T-cell (primary cell): Measurements from ENCODE around the gene CCDC157. TPM values are rescaled to one million over a fixed set of nuclear protein-coding genes. Genes with fewer than 3 reads are reported as not detected.
A peak's percentile ranks its signal among the peaks of the same experiment; 100 is the strongest.

Experiments used
- ATAC-seq, 4 experiments: fragments of 200-7000 bp in 3 of 4; fragments of 150-1000 bp in 1 of 4; cut with Tn5 transposase; replicated peaks in 1 of 4; 1 replicate in 3 of 4; 2 replicates in 1 of 4; pipeline ENCODE4 v1.10.0; 2021; ENCODE audit warnings: moderate library complexity in 3 of 4, mild to moderate bottlenecking in 2 of 4, moderate number of reproducible peaks in 1 of 4
- CTCF ChIA-PET, 2 donors: fragments of 300-600 bp; sonication (Branson Sonifier 250); formaldehyde crosslinking; loops; one replicate each; lab custom pipeline; 2022; ENCODE audit warnings: antibody characterized with exemption in 2 of 2; lab: Charles Lee
- POLR2A ChIA-PET, 2 donors: fragments of 300-600 bp; sonication (Branson Sonifier 250); formaldehyde crosslinking; loops; one replicate each; lab custom pipeline; 2022; ENCODE audit warnings: antibody characterized with exemption in 2 of 2; lab: Charles Lee
- DNase-seq, 35 experiments: peaks; one replicate each; pipeline versions ENCODE4 v3.0.0 to v3.0.0-alpha.2; 2013 to 2023
- H3K27ac ChIP-seq: one replicate; pipeline ENCODE4 v1.5.1; 2013; ENCODE audit warnings: low read length
- H3K27me3 ChIP-seq, 2 experiments: replicated peaks in 1 of 2; 1 replicate in 1 of 2; 2 replicates in 1 of 2; pipeline versions ENCODE4 v1.6.1 to v1.7.0; 2013; ENCODE audit warnings: low read length in 1 of 2, mixed read lengths in 1 of 2; ENCODE audit not compliant: control insufficient read depth in 2 of 2, insufficient read depth in 2 of 2; ENCODE audit errors: extremely low read depth in 1 of 2
- H3K36me3 ChIP-seq, 2 donors: 1 replicate in 1 of 2; 2 replicates in 1 of 2; pipeline versions ENCODE4 v1.6.1 to v1.7.0; 2013; ENCODE audit warnings: low read length in 1 of 2; ENCODE audit not compliant: control insufficient read depth in 2 of 2, insufficient read depth in 1 of 2; ENCODE audit errors: extremely low read depth in 1 of 2
- H3K4me1 ChIP-seq, 2 experiments: 1 replicate in 1 of 2; 2 replicates in 1 of 2; pipeline versions ENCODE4 v1.6.1 to v1.7.0; 2013; ENCODE audit warnings: low read length in 2 of 2, mixed read lengths in 1 of 2; ENCODE audit not compliant: insufficient read depth in 2 of 2, control insufficient read depth in 1 of 2; ENCODE audit errors: extremely low read depth in 1 of 2
- H3K4me3 ChIP-seq, 2 donors: 1 replicate in 1 of 2; 2 replicates in 1 of 2; pipeline versions ENCODE4 v1.5.1 to v1.7.0; 2013; ENCODE audit warnings: mild to moderate bottlenecking in 2 of 2, low read length in 1 of 2, moderate library complexity in 1 of 2; ENCODE audit not compliant: control insufficient read depth in 1 of 2; ENCODE audit errors: extremely low read depth in 1 of 2
- H3K9me3 ChIP-seq: 2 replicates; pipeline ENCODE4 v1.7.0; 2013
- H3K27ac Mint-ChIP-seq, 2 donors: one replicate each; pipeline ENCODE4 v1.8.0; 2020 to 2021; ENCODE audit warnings: mild to moderate bottlenecking in 2 of 2, mixed read lengths in 2 of 2
- H3K27me3 Mint-ChIP-seq, 2 donors: one replicate each; pipeline ENCODE4 v1.8.0; 2021 to 2022; ENCODE audit warnings: mixed read lengths in 2 of 2
- H3K36me3 Mint-ChIP-seq: one replicate; pipeline ENCODE4 v1.8.0; 2021; ENCODE audit warnings: mixed read lengths
- H3K4me1 Mint-ChIP-seq, 3 donors: one replicate each; pipeline ENCODE4 v1.8.0; 2020 to 2022; ENCODE audit warnings: mixed read lengths in 3 of 3, mild to moderate bottlenecking in 1 of 3
- H3K4me3 Mint-ChIP-seq, 3 donors: one replicate each; pipeline ENCODE4 v1.8.0; 2020 to 2022; ENCODE audit warnings: mild to moderate bottlenecking in 3 of 3, mixed read lengths in 3 of 3, moderate library complexity in 3 of 3
- H3K9me3 Mint-ChIP-seq, 3 donors: one replicate each; pipeline ENCODE4 v1.8.0; 2020 to 2022; ENCODE audit warnings: mixed read lengths in 3 of 3
- WGBS: methylation state at CpG from one replicate; pipeline ENCODE4 v1.1.5; 2013; ENCODE audit warnings: missing lambda C conversion rate; ENCODE audit not compliant: insufficient coverage; 5-methylcytosine and 5-hydroxymethylcytosine counted together
- total RNA-seq, 35 experiments: library from RNA in 6 of 35; stranded (reverse) in 6 of 35; fragments of 120-200 nt in 1 of 35; gene quantifications; one replicate each; pipeline versions ENCODE4 v1.2.1 to v1.2.4 and lab custom pipeline; 2013 to 2026

CCDC157 gene
- total RNA-seq, 5 donors from 2014 or later (not counting 1 experiment from before 2014, with no cell fraction given), result 4.6 to 10.9 (median 5.1) TPM

DNA sequence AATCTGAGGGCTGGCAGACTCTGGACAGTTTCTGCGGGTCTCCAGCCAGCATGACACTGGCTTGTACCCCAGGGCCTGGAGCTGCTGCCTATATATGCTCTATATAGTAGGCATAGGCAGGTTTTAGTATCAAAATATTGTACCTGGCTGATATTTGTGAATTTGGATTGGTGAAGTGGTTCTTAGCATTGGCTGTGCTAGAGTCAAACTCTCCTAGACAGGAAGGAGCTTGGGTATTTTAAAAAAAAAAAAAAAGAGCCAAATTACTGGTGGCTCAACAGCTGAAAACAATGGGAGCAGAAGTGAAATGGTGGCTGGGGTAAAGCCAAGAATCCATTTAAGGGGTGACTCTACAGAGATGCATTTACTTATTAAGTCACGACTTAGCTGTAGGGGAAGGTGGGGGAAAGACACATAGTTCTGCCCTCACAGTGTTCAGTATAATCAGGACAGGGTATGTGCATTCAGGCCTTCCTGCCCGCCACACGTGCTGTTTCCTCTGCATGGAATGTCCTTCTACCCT is 57.8 kb downstream of the CCDC157 start:
- H3K27ac ChIP-seq, result peak overlapping the region; percentile 62
- Mint-ChIP-seq H3K36me3 (peaks cover 45% of the 10 kb centered on the region), H3K27ac (peak overlapping the region; percentile 87 to 94)

DNA sequence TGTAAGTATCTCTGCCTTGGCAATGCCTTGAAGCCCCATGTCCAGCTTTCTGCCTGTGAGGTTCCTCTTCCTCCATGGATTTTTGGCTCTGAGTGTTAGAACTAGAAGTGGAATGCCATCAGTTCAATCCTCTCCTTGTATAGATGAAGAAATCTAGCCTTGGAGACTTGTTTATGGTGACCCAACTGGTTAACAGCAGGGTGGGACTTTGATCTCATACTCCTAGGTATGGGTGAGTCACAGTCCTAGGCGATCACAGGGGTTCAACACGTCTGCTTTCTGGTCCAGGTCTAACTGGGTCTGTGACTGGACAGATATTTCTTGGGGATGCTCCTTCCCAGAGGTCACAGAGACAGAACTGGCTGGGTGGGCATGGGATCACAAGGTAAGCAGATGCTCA is 59.6 kb downstream of the CCDC157 start:
- ChIA-PET CTCF (no interaction called here), POLR2A (no interaction called here)
- Mint-ChIP-seq H3K4me3 (no peak overlapping the region), H3K4me1 (peaks cover 38 to 41% (median 41%) of the 10 kb centered on the region in 3 donors), H3K9me3 (no peaks in the 10 kb centered on the region), H3K27ac (peak overlapping the region in 1 of 2 donors; percentile 48), H3K36me3 (peaks cover 48% of the 10 kb centered on the region), H3K27me3 (no peaks in the 10 kb centered on the region)
- ATAC-seq, result no peak
- peaks cover under 1 to 36% of the 10 kb centered on the region in 2 donors for H3K36me3 ChIP-seq
- H3K9me3 ChIP-seq, result no peaks in the 10 kb centered on the region
- H3K27ac ChIP-seq, result no peak overlapping the region
- no CpG with 5 or more reads among the region's 2 CpGs for WGBS
- H3K4me3 ChIP-seq, result no peak overlapping the region
- no peak for DNase-seq
- no peaks in the 10 kb centered on the region for H3K27me3 ChIP-seq
- peaks cover 16 to 29% of the 10 kb centered on the region in 2 experiments for H3K4me1 ChIP-seq

More for the DNA sequence above, 57.8 kb downstream of the CCDC157 start:
- H3K4me3 ChIP-seq, result peak overlapping the region in 1 of 2 donors; percentile 49
- CTCF ChIA-PET, result interaction anchor here (0.6 to 1.8 kb wide), 4 partner anchors 10 to 1761 kb away, joined by 3 to 12 read pairs (median 6); partner anchors contain the start of gene MTFP1 (in 1 of the 2)
- WGBS, result 100% methylated on average over 1 of the region's 4 CpGs
- ATAC-seq (peak; percentile 44 to 63 (median 46)), DNase-seq (no peak)
- Mint-ChIP-seq H3K4me3 (peak overlapping the region in 1 of 3 donors; percentile 29), H3K9me3 (no peaks in the 10 kb centered on the region), H3K27me3 (no peaks in the 10 kb centered on the region), H3K4me1 (peaks cover 35 to 51% (median 37%) of the 10 kb centered on the region in 3 donors)
- POLR2A ChIA-PET, result interaction anchor here (0.7 to 2.6 kb wide), 5 partner anchors 9 to 1661 kb away, joined by 3 to 14 read pairs (median 6); partner anchors contain the start of gene SEC14L2 (in 1 of the 2)
- peaks cover 5 to 31% of the 10 kb centered on the region in 2 donors for H3K36me3 ChIP-seq
- H3K4me1 ChIP-seq, result peaks cover 16 to 31% of the 10 kb centered on the region in 2 experiments
- H3K27me3 ChIP-seq, result no peaks in the 10 kb centered on the region
- no peaks in the 10 kb centered on the region for H3K9me3 ChIP-seq

DNA sequence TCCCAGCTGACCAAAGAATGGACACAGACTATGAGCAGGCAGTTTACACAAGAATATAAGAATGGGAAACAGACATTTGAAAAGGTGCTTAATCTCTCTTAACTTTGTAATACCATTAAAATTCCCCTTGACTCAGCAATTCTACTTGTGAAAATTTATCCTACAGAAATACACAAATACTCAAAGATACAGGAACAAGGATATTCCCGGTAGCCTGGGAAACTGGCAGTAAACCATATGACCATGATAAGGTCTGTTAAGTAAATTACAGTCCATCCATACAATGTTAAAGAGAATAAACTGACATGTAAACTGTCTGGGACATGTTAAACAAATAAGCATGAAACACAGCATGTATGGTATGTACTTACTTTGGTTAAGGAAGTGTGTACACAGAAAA is 60.0 kb downstream of the CCDC157 start:
- no peak overlapping the region for H3K27ac ChIP-seq
- Mint-ChIP-seq H3K4me1 (peaks cover 38 to 44% (median 40%) of the 10 kb centered on the region in 3 donors), H3K9me3 (no peaks in the 10 kb centered on the region), H3K36me3 (peaks cover 49% of the 10 kb centered on the region), H3K27me3 (no peaks in the 10 kb centered on the region), H3K27ac (no peak overlapping the region), H3K4me3 (no peak overlapping the region)
- ATAC-seq, result no peak
- peaks cover 3 to 36% of the 10 kb centered on the region in 2 donors for H3K36me3 ChIP-seq
- POLR2A ChIA-PET, result no interaction called here
- no peak overlapping the region for H3K4me3 ChIP-seq
- CTCF ChIA-PET, result no interaction called here
- H3K27me3 ChIP-seq, result no peaks in the 10 kb centered on the region
- no CpG with 5 or more reads among the region's 1 CpG for WGBS
- H3K9me3 ChIP-seq, result no peaks in the 10 kb centered on the region
- DNase-seq, result no peak
- H3K4me1 ChIP-seq, result peaks cover 16 to 26% of the 10 kb centered on the region in 2 experiments

DNA sequence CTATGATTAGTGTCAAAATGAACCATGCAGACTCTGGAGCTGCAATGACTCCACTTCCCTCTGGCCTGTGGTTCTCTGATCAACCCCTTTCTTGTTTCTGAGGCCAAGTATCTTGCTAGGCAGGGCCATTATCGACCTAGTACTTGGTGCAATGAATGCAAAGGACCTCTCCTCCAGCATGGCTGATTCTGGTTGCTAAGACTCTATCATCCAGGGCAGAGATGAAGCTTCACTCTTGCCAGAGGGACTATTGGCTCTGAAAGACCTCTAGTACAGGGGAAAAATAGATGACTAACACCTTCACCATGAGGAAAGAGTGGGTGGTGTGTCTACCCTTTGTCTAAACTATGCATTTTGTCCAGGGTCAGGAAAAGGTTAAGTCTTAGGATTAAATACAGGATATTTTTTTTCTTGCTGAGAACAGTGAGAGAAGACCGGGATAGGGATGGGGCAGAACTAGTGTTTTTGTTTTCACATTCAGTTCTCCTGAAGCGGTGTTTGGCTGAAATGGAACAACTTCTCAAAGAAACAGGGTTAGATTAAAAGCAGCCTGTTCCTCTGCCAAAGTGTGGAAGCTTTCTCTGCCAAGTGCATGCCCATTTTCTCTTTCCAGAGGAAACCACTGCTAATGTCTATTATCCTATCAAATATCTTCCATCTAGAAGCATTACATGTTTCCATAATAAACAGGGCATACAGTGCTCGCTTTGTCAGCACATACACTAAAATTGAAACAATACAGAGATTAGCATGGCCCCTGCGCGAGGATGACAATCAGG is 63.7 kb downstream of the CCDC157 start:
- CTCF ChIA-PET, result interaction anchor here in 1 of 2 donors (1.1 kb wide), 1 partner anchor 64 kb away, joined by 3 read pairs; no protein-coding TSS in a partner anchor
- peaks cover 43% of the 10 kb centered on the region for H3K36me3 Mint-ChIP-seq
- ATAC-seq, result no peak

DNA sequence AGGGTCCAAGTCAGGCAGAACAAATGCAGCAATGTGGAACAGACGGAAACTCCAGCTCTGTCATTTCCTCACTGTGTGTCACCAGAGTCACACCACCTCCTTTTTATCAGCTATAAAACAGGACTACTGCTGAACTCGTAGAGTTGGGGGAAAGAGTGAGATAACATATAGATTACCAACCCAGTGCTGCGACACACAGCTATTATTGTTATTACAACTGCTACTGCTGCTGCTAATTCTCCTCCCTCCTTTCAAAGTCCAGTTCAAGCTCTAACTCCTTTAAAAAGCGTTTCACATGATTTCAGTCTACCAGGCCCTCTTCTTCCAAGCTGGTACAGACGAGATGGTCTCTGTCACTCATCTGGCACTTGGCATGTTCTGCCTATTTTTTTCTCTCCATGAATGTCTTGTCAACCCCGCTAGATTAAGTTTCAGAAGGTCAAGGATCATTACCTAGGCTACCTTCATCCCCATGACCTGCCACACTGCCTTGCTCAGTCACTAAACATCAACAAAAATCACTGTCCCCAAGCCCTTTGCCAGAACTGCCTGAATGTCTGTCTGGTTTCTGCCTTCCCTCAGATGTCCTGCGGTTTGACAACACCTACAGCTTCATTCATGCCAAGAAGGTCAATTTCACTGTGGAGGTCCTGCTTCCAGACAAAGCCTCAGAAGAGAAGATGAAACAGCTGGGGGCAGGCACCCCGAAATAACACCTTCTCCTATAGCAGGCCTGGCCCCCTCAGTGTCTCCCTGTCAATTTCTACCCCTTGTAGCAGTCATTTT is 65.1 kb downstream of the CCDC157 start:
- CTCF ChIA-PET, result interaction anchor here in 1 of 2 donors (0.5 to 1.2 kb wide), 3 partner anchors 9 to 133 kb away, joined by 3 read pairs; partner anchors contain the start of gene CASTOR1
- Histone ChIP-seq H3K9me3 (no peaks in the 10 kb centered on the region), H3K4me3 (no peak overlapping the region), H3K27me3 (no peaks in the 10 kb centered on the region), H3K4me1 (peaks cover 14 to 47% of the 10 kb centered on the region in 2 experiments), H3K36me3 (peaks cover 3 to 25% of the 10 kb centered on the region in 2 donors), H3K27ac (no peak overlapping the region)
- DNase-seq, result no peak
- H3K4me3 Mint-ChIP-seq, result peak overlapping the region; percentile 92 to 97 (median 95)
- H3K9me3 Mint-ChIP-seq, result no peaks in the 10 kb centered on the region
- 83% methylated on average over 4 of the region's 8 CpGs for WGBS
- POLR2A ChIA-PET, result interaction anchor here (0.6 to 4.3 kb wide), 6 partner anchors 9 to 25 kb away, joined by 3 to 14 read pairs (median 4); partner anchors contain the start of gene SEC14L2 (in 1 of the 2)
- H3K27ac Mint-ChIP-seq, result peak overlapping the region; percentile 84 to 99
- peaks cover 30% of the 10 kb centered on the region for H3K36me3 Mint-ChIP-seq
- ATAC-seq, result no peak
- peaks cover 48 to 56% (median 49%) of the 10 kb centered on the region in 3 donors for H3K4me1 Mint-ChIP-seq
- no peaks in the 10 kb centered on the region for H3K27me3 Mint-ChIP-seq

More for the DNA sequence above, 63.7 kb downstream of the CCDC157 start:
- POLR2A ChIA-PET, result interaction anchor here in 1 of 2 donors (0.6 to 4.3 kb wide), 2 partner anchors 9 to 24 kb away, joined by 10 to 14 read pairs; partner anchors contain the start of gene SEC14L2
- Mint-ChIP-seq H3K9me3 (no peaks in the 10 kb centered on the region), H3K4me1 (peaks cover 40 to 47% (median 42%) of the 10 kb centered on the region in 3 donors), H3K27ac (no peak overlapping the region), H3K27me3 (no peaks in the 10 kb centered on the region), H3K4me3 (no peak overlapping the region)
- 83% methylated on average over 3 of the region's 6 CpGs for WGBS
- peaks cover 12 to 34% of the 10 kb centered on the region in 2 experiments for H3K4me1 ChIP-seq
- H3K36me3 ChIP-seq, result peaks cover 3 to 34% of the 10 kb centered on the region in 2 donors
- H3K9me3 ChIP-seq, result no peaks in the 10 kb centered on the region
- no peak overlapping the region for H3K27ac ChIP-seq
- no peaks in the 10 kb centered on the region for H3K27me3 ChIP-seq
- DNase-seq, result no peak
- no peak overlapping the region for H3K4me3 ChIP-seq
